A549 (cell line): ENCODE results near the gene TMIGD3. TPM values are rescaled to one million over a fixed set of nuclear protein-coding genes. Genes with fewer than 3 reads are reported as not detected.

Experiments used
- ATAC-seq, 2 experiments: fragments of 200-7000 bp in 1 of 2; fragments of >200 bp in 1 of 2; cut with Nextera tagmentation in 1 of 2; cut with Tn5 transposase in 1 of 2; 3 replicates each; pipeline versions ENCODE4 v1.8.0 to v1.9.1; 2018 to 2020; ENCODE audit warnings: mild to moderate bottlenecking in 1 of 2, moderate library complexity in 1 of 2
- CTCF ChIA-PET: fragments of 300-600 bp; sonication (Branson Sonifier 250); formaldehyde crosslinking; extraction: SDS; loops from one replicate; lab custom pipeline; 2021; ENCODE audit warnings: antibody characterized with exemption, inconsistent platforms; lab: Yijun Ruan, JAX
- POLR2A ChIA-PET: fragments of 350-600 bp; formaldehyde crosslinking; extraction: SDS; loops from one replicate; lab custom pipeline; 2021; ENCODE audit warnings: antibody characterized with exemption, inconsistent platforms; lab: Yijun Ruan, JAX
- DNase-seq, 2 experiments: peaks; one replicate each; pipeline versions ENCODE4 v3.0.0 to v3.0.0-alpha.2; 2011 to 2016; ENCODE audit warnings: low read depth in 1 of 2, low spot score in 1 of 2
- FAIRE-seq: peaks from 2 replicates; lab custom pipeline; 2011; peaks lifted over from hg19 to GRCh38; lab: Jason Lieb, UNC
- H3K27ac ChIP-seq, 2 experiments: fragments of >200 bp; sonication (Bioruptor Twin); formaldehyde crosslinking; 3 replicates each; pipeline ENCODE4 v1.5.1; 2016 to 2017
- H3K4me1 ChIP-seq: fragments of >200 bp; sonication (Bioruptor Twin); formaldehyde crosslinking; 3 replicates; pipeline ENCODE4 v1.6.1; 2016
- H3K4me2 ChIP-seq: fragments of >200 bp; sonication (Bioruptor Twin); formaldehyde crosslinking; 3 replicates; pipeline ENCODE4 v1.6.1; 2016
- H3K4me3 ChIP-seq: fragments of >200 bp; sonication (Bioruptor Twin); formaldehyde crosslinking; 3 replicates; pipeline ENCODE4 v1.5.1; 2016
- H3K9me3 ChIP-seq: fragments of >200 bp; sonication (Bioruptor Twin); formaldehyde crosslinking; 3 replicates; pipeline ENCODE4 v1.6.1; 2016
- CBX2 ChIP-seq: fragments of 200-600 bp; sonication (generic); IDR thresholded peaks from 2 replicates; pipeline ENCODE4 v1.6.1; 2016; ENCODE audit warnings: low read depth, mild to moderate bottlenecking, borderline replicate concordance
- EHMT2 ChIP-seq: fragments of 200-600 bp; sonication (generic); IDR thresholded peaks from 2 replicates; pipeline ENCODE4 v1.6.1; 2016; ENCODE audit warnings: antibody characterized with exemption, low read depth, mild to moderate bottlenecking, moderate library complexity
- FOSL2 ChIP-seq, 2 experiments: fragments of 450-650 bp in 1 of 2; fragments of >200 bp in 1 of 2; sonication (Bioruptor Twin) in 1 of 2; formaldehyde crosslinking; IDR thresholded peaks; 2 replicates each; pipeline versions ENCODE4 v1.5.0 to v1.6.1; 2016 to 2020; ENCODE audit warnings: mild to moderate bottlenecking in 1 of 2, moderate library complexity in 1 of 2
- FOXS1 ChIP-seq: fragments of 250-450 bp; sonication (Bioruptor Pico); IDR thresholded peaks from 2 replicates; pipeline ENCODE4 v1.5.0; 2020; ENCODE audit warnings: mild to moderate bottlenecking, moderate library complexity
- GATA3 ChIP-seq: IDR thresholded peaks from 2 replicates; pipeline ENCODE4 v1.6.1; 2012; ENCODE audit warnings: borderline replicate concordance
- HDAC2 ChIP-seq: fragments of 200-600 bp; sonication (generic); IDR thresholded peaks from 2 replicates; pipeline ENCODE4 v1.6.1; 2016
- HEYL ChIP-seq: fragments of 250-450 bp; sonication (Bioruptor Pico); IDR thresholded peaks from 2 replicates; pipeline ENCODE4 v1.8.0; 2021; ENCODE audit warnings: mild to moderate bottlenecking, moderate library complexity
- HOXA7 ChIP-seq: fragments of 250-450 bp; sonication (Bioruptor Pico); IDR thresholded peaks from 2 replicates; pipeline ENCODE4 v1.5.0; 2020; ENCODE audit warnings: mild to moderate bottlenecking, moderate library complexity
- HOXB13 ChIP-seq: fragments of 250-450 bp; sonication (Bioruptor Pico); IDR thresholded peaks from 2 replicates; pipeline ENCODE4 v1.5.0; 2020; ENCODE audit warnings: low read depth, mild to moderate bottlenecking, moderate library complexity
- JUN ChIP-seq, 2 experiments: fragments of >200 bp; sonication (Bioruptor Twin); formaldehyde crosslinking; IDR thresholded peaks; 2 replicates in 1 of 2; 3 replicates in 1 of 2; pipeline ENCODE4 v1.6.1; 2016 to 2017
- JUNB ChIP-seq: fragments of >200 bp; sonication (Bioruptor Twin); formaldehyde crosslinking; IDR thresholded peaks from 2 replicates; pipeline ENCODE4 v1.6.1; 2016
- KDM1A ChIP-seq: fragments of 200-600 bp; sonication (generic); IDR thresholded peaks from 2 replicates; pipeline ENCODE4 v1.6.1; 2016; ENCODE audit warnings: low read depth, mild to moderate bottlenecking
- MAFK ChIP-seq: fragments of 450-650 bp; IDR thresholded peaks from 2 replicates; pipeline ENCODE4 v1.6.1; 2014; ENCODE audit not compliant: partially characterized antibody
- MYC ChIP-seq: IDR thresholded peaks from 2 replicates; pipeline ENCODE4 v1.6.1; 2012; ENCODE audit warnings: mild to moderate bottlenecking, inconsistent platforms, low read length, improper control_type of control experiment, borderline replicate concordance
- NFE2L2 ChIP-seq: fragments of 150-350 bp; conservative IDR thresholded peaks from 2 replicates; pipeline ENCODE4 v1.6.1; 2014; ENCODE audit warnings: low read length
- NPAS2 ChIP-seq: fragments of 250-450 bp; sonication (Bioruptor Pico); IDR thresholded peaks from 2 replicates; pipeline ENCODE4 v1.8.0; 2022; ENCODE audit warnings: mild to moderate bottlenecking, moderate library complexity, borderline replicate concordance
- POLR2A ChIP-seq: IDR thresholded peaks from 2 replicates; pipeline ENCODE4 v1.6.1; 2012; ENCODE audit warnings: mild to moderate bottlenecking, low read length
- POLR2AphosphoS2 ChIP-seq: conservative IDR thresholded peaks from 2 replicates; pipeline ENCODE4 v1.6.1; 2012; ENCODE audit warnings: low read length, improper control_type of control experiment, inconsistent platforms
- RAD21 ChIP-seq, 2 experiments: fragments of >200 bp in 1 of 2; sonication (Bioruptor Twin) in 1 of 2; formaldehyde crosslinking in 1 of 2; IDR thresholded peaks in 1 of 2; conservative IDR thresholded peaks in 1 of 2; 2 replicates in 1 of 2; 3 replicates in 1 of 2; pipeline ENCODE4 v1.6.1; 2012 to 2018; ENCODE audit warnings: inconsistent platforms in 1 of 2
- RARB ChIP-seq: fragments of 250-450 bp; sonication (Bioruptor Pico); IDR thresholded peaks from 2 replicates; pipeline ENCODE4 v1.8.0; 2021; ENCODE audit warnings: mild to moderate bottlenecking, moderate library complexity
- SMC3 ChIP-seq: fragments of >200 bp; sonication (Bioruptor Twin); formaldehyde crosslinking; IDR thresholded peaks from 3 replicates; pipeline ENCODE4 v1.6.1; 2018; ENCODE audit warnings: inconsistent platforms
- SREBF2 ChIP-seq: fragments of 450-650 bp; IDR thresholded peaks from 2 replicates; pipeline ENCODE4 v1.6.1; 2014; ENCODE audit warnings: mild to moderate bottlenecking, moderate library complexity
- ZFP36 ChIP-seq: fragments of 450-650 bp; IDR thresholded peaks from 2 replicates; pipeline ENCODE4 v1.6.1; 2014; ENCODE audit warnings: borderline replicate concordance; ENCODE audit not compliant: partially characterized antibody
- WGBS: methylation state at CpG from one replicate; pipeline ENCODE4 v1.1.6; 2017; ENCODE audit errors: missing lambda C conversion rate; 5-methylcytosine and 5-hydroxymethylcytosine counted together
- polyA plus RNA-seq, 4 experiments: library from polyadenylated mRNA; depleted of rRNA in 3 of 4; stranded (reverse); fragments of >200 nt; fragmentation: RNase III in 1 of 4; extraction: RNeasy Plus Mini Kit Qiagen cat#74134 plus additional on column Dnase treatment in 1 of 4; gene quantifications; 2 replicates in 3 of 4; 3 replicates in 1 of 4; pipeline ENCODE4 v1.2.3, GENCODE V29; 2011 to 2017
- TF ChIP-seq, protein P1 (sequence below): fragments of 250-450 bp; sonication (Bioruptor Pico); IDR thresholded peaks from 2 replicates; pipeline ENCODE4 v1.5.0; 2020; ENCODE audit warnings: low read depth, mild to moderate bottlenecking, moderate library complexity
- TF ChIP-seq, protein P2 (sequence below): IDR thresholded peaks from 2 replicates; pipeline ENCODE4 v1.6.1; 2012
- TF ChIP-seq, protein P3 (sequence below): fragments of 150-350 bp; IDR thresholded peaks from 2 replicates; pipeline ENCODE4 v1.6.1; 2014; ENCODE audit warnings: low read depth, mild to moderate bottlenecking, low read length
- TF ChIP-seq, protein P4 (sequence below): fragments of >200 bp; sonication (Bioruptor Twin); formaldehyde crosslinking; IDR thresholded peaks from 3 replicates; pipeline ENCODE4 v1.6.1; 2016
- TF ChIP-seq, protein P5 (sequence below): IDR thresholded peaks from 2 replicates; pipeline ENCODE4 v1.6.1; 2012
- TF ChIP-seq, protein P6 (sequence below): fragments of >200 bp; sonication (Bioruptor Twin); formaldehyde crosslinking; IDR thresholded peaks from 2 replicates; pipeline ENCODE4 v1.6.1; 2016

TMIGD3 gene
- polyA plus RNA-seq, 2 of the 4 experiments (the other 2 are of a cell fraction), result not detected

DNA sequence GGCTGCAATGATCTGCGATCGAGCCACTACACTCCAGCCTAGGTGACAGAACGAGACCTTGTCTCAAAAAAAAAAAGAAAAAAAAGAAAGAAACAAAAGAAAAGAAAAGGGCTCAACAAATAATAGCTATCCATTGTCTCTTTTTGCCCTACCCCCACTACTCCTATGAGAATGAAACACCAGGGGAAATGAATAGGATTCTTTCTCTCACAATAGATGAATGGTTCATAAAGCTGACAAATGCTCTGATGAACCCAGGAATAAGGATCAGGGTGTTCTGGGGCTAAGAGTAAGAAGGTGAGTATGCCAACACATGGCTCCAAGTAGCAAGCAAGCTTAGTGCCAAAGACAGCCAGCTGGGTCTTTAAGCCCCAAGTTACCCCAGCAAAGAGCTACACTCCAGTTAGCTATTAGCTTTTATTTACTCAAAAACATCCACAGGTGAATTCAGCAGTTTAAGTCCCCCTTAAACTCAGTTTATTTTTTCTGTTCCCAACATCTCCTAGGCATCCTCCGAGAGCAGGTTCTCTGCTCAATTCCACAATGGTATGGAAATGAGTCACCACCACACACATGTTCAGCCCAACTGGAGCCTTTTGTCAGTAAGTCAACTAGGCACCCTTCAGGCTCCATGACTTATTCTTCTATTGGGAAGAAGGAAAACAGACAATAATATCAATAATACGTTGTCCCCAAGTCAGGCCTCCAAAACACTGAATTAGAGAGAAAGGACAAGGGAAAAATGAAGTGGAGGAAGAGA, 4.2 kb downstream of the TMIGD3 start:
- TF ChIP-seq HDAC2, result no peak
- no peak for TF ChIP-seq EHMT2
- TF ChIP-seq NPAS2 (CRISPR knock-in tag), result no peak
- no peak for TF ChIP-seq JUNB
- TF ChIP-seq JUN (IDR thresholded peaks at IDR 0.05), result no peak
- TF ChIP-seq KDM1A, result no peak
- no peak for TF ChIP-seq RARB (CRISPR knock-in tag)
- TF ChIP-seq SMC3, result no peak
- no peak for TF ChIP-seq CBX2
- TF ChIP-seq POLR2AphosphoS2, result no peak
- ATAC-seq (no peak), FAIRE-seq (no peak), DNase-seq (no peak)
- no peak overlapping the region for H3K27ac ChIP-seq
- CTCF ChIA-PET, result interaction anchor here (2.9 to 5.9 kb wide), 2 partner anchors 9 to 270 kb away, joined by 9 to 54 read pairs; no protein-coding TSS in a partner anchor
- 41% methylated on average over 5 of the region's 5 CpGs for WGBS
- H3K9me3 ChIP-seq, result no peaks in the 10 kb centered on the region
- no peaks in the 10 kb centered on the region for H3K4me1 ChIP-seq
- POLR2A ChIA-PET, result no interaction called here
- no peak overlapping the region for H3K4me3 ChIP-seq
- H3K4me2 ChIP-seq, result no peak overlapping the region

DNA sequence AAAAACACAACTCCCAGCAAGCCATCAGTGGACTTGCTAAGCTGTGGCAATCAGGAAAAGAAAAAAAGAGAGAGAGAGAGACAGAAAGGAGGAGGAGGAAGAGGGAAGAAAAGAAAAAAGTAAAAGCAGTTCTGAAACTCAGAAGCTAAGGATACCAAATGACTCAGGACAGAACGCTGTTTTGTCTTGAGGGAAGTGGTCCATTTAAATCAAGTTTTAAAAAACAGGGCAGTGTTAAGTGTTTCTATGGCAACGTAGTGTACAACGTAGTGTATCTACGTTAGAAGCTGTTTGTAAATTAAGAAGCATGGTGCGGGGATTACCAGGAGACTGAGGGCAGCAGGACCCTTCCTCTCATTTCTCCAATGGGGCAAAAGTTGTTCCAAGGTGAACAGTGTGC, 5.8 kb downstream of the TMIGD3 start:
- TF ChIP-seq FOSL2 (IDR thresholded peaks at IDR 0.05), result no peak
- TF ChIP-seq FOSL2 (CRISPR knock-in tag; IDR thresholded peaks at IDR 0.05), result no peak
- no peak for TF ChIP-seq ZFP36
- TF ChIP-seq MAFK, result no peak
- TF ChIP-seq GATA3, result no peak
- TF ChIP-seq HEYL (CRISPR knock-in tag), result no peak
- no peak for TF ChIP-seq KDM1A
- no peak for TF ChIP-seq MYC
- TF ChIP-seq POLR2A, result no peak
- TF ChIP-seq HOXA7 (CRISPR knock-in tag), result no peak
- TF ChIP-seq RAD21 (conservative IDR thresholded peaks at IDR 0.05 in 1 of 2, IDR thresholded peaks at IDR 0.05 in 1 of 2), result no peak
- TF ChIP-seq POLR2AphosphoS2, result no peak
- no peak for TF ChIP-seq CBX2
- no peak for TF ChIP-seq HOXB13
- TF ChIP-seq SREBF2, result no peak
- TF ChIP-seq, protein P1, sequence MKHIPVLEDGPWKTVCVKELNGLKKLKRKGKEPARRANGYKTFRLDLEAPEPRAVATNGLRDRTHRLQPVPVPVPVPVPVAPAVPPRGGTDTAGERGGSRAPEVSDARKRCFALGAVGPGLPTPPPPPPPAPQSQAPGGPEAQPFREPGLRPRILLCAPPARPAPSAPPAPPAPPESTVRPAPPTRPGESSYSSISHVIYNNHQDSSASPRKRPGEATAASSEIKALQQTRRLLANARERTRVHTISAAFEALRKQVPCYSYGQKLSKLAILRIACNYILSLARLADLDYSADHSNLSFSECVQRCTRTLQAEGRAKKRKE (CRISPR knock-in tag), result no peak
- WGBS, result 40% methylated on average over 5 of the region's 5 CpGs
- no peak overlapping the region for H3K4me3 ChIP-seq
- no peak for DNase-seq
- ChIA-PET CTCF (interaction anchor here (1.1 to 5.9 kb wide), 4 partner anchors 11 to 272 kb away, joined by 3 to 54 read pairs (median 6); no protein-coding TSS in a partner anchor), POLR2A (no interaction called here)
- no peaks in the 10 kb centered on the region for H3K9me3 ChIP-seq
- H3K27ac ChIP-seq, result no peak overlapping the region
- no peaks in the 10 kb centered on the region for H3K4me1 ChIP-seq
- FAIRE-seq, result no peak
- no peak overlapping the region for H3K4me2 ChIP-seq
- ATAC-seq, result no peak

DNA sequence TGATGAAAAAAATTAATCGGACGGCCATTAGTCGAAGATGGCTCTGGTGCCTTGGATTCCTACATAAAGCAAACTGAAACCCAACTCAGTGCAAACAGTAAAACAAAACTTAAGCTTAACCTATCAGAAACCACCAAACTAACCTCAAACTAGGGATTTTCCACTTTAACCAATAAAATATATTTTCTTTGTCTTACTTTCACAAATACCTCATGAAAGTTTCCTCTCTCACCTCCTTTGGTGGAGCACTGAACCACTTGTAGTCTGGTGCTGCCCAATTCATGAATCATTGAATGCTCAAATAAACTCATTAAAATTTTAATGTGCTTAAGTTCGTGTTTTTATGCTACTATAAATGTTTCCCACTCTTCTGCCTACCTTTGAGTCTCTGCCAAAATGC, 7.0 kb downstream of the TMIGD3 start:
- FAIRE-seq (no peak), DNase-seq (no peak), ATAC-seq (no peak)
- ChIA-PET CTCF (interaction anchor here (1.3 to 5.9 kb wide), 3 partner anchors 12 to 273 kb away, joined by 3 to 54 read pairs (median 9); no protein-coding TSS in a partner anchor), POLR2A (no interaction called here)
- WGBS, result 35% methylated on average over 4 of the region's 4 CpGs
- no peaks in the 10 kb centered on the region for H3K9me3 ChIP-seq
- no peaks in the 10 kb centered on the region for H3K4me1 ChIP-seq
- no peak overlapping the region for H3K4me2 ChIP-seq
- H3K4me3 ChIP-seq, result no peak overlapping the region
- TF ChIP-seq, protein P2, sequence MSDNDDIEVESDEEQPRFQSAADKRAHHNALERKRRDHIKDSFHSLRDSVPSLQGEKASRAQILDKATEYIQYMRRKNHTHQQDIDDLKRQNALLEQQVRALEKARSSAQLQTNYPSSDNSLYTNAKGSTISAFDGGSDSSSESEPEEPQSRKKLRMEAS, result no peak
- TF ChIP-seq, protein P3, sequence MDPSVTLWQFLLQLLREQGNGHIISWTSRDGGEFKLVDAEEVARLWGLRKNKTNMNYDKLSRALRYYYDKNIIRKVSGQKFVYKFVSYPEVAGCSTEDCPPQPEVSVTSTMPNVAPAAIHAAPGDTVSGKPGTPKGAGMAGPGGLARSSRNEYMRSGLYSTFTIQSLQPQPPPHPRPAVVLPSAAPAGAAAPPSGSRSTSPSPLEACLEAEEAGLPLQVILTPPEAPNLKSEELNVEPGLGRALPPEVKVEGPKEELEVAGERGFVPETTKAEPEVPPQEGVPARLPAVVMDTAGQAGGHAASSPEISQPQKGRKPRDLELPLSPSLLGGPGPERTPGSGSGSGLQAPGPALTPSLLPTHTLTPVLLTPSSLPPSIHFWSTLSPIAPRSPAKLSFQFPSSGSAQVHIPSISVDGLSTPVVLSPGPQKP, result no peak
- TF ChIP-seq, protein P4, sequence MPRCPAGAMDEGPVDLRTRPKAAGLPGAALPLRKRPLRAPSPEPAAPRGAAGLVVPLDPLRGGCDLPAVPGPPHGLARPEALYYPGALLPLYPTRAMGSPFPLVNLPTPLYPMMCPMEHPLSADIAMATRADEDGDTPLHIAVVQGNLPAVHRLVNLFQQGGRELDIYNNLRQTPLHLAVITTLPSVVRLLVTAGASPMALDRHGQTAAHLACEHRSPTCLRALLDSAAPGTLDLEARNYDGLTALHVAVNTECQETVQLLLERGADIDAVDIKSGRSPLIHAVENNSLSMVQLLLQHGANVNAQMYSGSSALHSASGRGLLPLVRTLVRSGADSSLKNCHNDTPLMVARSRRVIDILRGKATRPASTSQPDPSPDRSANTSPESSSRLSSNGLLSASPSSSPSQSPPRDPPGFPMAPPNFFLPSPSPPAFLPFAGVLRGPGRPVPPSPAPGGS, result no peak
- TF ChIP-seq JUN (IDR thresholded peaks at IDR 0.05) (no peak), NFE2L2 (no peak), FOXS1 (CRISPR knock-in tag) (no peak), JUNB (no peak)
- TF ChIP-seq, protein P5, sequence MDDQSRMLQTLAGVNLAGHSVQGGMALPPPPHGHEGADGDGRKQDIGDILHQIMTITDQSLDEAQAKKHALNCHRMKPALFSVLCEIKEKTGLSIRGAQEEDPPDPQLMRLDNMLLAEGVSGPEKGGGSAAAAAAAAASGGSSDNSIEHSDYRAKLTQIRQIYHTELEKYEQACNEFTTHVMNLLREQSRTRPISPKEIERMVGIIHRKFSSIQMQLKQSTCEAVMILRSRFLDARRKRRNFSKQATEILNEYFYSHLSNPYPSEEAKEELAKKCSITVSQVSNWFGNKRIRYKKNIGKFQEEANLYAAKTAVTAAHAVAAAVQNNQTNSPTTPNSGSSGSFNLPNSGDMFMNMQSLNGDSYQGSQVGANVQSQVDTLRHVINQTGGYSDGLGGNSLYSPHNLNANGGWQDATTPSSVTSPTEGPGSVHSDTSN, result no peak
- TF ChIP-seq, protein P6, sequence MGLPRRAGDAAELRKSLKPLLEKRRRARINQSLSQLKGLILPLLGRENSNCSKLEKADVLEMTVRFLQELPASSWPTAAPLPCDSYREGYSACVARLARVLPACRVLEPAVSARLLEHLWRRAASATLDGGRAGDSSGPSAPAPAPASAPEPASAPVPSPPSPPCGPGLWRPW, result no peak
- TF ChIP-seq, all 56 proteins: peak for 0
- no peak overlapping the region for H3K27ac ChIP-seq
